Activated CD4-positive, alpha-beta T cell treated with anti-CD3 and anti-CD28 coated beads, Interleukin-2, amount 50 U/mL, for 16 hours (primary cell): ENCODE results near the gene PGA4.
"Not testable (repeated sequence)": the region's sequence is repeated elsewhere in the genome, so short reads cannot be mapped to it uniquely, and the experiment has no call there.

Experiments
- DNase-seq: peaks from one replicate; pipeline ENCODE4 v3.0.0-alpha.2; 2020

PGA4 gene

DNA sequence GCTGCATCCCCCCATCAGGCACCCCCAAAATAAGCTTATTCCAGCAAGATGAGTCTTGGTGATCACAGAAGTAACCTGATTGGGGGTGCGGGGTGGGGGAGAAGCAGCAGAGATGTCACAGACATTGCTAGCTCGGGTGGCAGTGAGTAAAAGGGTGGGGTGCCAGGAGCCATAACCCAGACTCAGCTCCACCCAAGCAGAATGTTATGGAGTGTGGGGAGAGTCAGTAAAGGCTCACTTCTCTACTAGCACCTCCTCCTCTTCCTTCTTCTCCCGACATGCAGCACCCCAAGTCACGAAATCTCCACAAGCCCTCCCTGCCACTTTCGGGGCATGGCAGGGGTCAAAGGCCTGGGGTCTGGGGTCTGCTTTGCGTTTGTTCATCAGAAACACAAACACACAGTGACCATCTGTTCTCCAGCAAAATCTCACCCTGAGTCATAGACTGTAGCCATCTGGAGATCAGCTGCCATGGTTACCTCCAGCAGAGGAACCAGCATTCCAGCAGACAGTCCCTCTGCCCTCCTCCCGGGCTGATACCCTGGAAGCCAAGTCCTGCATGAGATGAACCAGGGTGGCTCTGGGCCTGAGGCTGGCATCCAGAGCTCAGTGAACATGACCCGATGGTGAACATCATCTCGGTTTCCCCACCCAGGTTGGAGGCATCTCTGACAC lies 14.4 kb upstream of the PGA4 start:
- not testable (repeated sequence) for DNase-seq

DNA sequence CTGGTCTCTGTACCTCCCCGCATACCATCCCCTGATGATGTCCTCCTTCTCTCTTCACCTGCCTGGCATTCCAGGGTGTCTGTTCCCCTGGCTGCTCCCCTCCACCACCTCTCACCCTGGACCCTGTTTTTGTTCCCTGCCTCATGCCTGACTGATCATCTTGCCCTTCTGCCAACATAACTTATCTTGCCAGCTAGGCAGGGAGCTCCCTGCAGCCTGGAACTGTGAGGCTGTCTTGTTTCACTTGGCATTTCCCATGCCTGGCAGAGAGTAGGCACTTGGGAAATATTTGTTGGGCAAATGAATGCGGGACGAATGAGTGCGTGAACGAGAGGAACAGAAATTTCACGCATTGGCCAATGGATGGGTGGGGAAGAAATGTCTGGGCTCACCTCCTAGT lies 11.5 kb upstream of the PGA4 start:
- DNase-seq = not testable (repeated sequence)

DNA sequence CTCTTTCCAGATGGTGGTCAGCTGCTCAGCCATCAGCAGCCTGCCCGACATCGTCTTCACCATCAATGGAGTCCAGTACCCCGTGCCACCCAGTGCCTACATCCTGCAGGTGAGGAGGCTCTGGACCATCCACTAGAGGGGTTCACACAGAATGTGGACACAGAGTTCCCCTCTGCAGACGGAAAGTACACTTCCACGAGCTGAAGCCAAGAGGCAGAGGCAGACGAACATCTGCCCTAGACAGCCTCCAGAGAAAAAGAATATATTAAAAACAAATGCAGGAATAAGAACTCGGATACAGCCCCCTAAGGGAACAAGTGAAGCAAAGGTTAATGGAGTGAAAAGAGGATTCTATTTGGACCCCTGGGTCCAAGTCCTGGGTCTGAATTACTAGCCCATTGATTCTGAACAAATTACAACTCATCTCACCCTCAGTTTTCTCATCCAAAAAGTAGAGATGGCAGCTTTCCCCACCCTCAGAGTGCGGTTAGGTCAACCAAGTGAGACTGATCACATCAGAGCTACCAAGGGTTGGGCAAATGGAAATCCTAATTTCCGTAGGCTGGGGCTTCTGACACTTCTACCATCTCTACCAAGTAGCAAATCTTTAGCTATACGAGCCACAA lies 10.7 kb upstream of the PGA4 start:
- not testable (repeated sequence) for DNase-seq

DNA sequence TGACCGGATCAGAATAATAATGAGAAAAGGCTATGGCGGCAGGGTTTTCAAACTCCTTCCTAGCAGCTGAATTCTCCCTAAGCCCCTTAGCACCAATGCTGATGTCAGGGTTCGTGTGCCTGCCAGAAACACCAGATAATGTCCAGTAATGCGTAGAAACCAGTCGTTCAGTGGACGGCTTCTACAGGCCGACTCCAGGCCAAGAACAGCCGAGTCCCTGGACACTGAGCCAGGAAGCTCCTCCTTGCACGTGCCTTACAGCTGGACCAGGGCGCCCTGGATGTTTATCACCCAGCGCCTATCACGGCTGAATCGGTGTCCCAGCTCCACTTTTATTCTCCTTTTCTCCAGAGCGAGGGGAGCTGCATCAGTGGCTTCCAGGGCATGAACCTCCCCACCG lies 9.9 kb upstream of the PGA4 start:
- not testable (repeated sequence) for DNase-seq

DNA sequence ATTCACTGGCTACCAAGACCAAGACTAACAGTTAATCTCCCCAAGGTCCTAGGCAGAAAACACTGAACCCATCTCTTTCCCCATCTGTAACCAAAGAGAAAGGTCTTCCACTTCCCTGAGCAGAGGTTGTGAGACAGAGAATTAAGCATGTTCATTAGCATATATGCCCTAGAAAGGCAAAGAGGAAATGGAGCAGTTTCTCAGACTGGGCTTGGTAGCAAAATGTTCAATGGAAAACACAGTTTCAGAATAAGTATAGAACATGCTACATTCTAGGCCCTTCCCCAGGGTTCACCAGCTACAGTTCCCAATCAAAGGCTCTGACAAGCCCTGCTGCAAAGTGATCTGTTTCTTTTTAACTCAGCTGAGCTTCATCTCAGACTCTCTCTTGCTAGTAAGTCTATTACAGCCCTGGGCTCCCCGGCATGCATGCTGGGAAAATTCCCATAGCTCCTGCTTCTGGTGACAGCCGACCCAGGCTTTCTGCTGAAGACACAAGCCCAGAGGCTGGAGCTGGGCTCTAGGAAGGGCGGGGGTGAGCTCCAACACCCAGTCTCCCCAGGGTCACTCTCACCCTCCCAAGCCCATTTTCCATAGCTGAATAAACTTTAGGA lies 8.3 kb upstream of the PGA4 start:
- not testable (repeated sequence) for DNase-seq

DNA sequence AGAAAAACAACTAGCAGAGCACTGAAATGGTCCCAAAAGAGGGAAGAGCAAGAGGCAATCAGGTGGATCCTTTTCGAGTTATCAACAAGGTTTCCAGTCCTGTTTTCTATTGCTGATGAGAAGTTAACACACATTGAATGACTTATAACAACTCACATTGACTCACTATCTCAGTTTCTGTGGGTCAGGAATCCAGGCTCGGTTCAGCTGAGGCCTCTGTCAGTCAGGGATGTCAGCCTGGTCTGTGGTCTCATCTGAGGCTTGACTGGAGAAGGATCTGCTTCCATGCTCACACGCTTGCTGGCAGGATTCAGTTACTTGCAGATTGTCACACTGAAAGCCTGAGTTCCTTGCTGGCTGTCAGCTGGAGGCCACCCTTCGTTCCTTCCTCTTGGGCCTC lies 3.8 kb upstream of the PGA4 start:
- DNase-seq = not testable (repeated sequence)

DNA sequence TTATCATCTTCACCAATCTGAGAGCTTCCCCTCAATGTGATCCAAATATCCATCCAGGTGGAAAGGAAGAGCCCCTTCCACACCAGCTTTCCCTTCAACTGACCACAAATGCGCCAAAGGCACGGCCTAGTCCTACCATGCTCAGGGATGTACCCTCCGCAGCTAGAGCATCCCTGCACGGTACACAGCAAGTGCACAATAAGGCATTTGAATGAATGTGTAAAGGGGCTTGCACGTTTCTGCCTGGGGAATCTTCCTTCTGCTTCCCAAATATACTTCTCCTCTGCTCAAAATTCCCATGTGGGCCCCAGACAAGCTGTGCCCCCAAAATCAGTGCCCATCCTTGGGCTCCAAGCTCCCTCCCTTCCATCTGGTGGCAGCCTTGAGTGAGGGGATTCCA lies 3.1 kb upstream of the PGA4 start:
- not testable (repeated sequence) for DNase-seq

DNA sequence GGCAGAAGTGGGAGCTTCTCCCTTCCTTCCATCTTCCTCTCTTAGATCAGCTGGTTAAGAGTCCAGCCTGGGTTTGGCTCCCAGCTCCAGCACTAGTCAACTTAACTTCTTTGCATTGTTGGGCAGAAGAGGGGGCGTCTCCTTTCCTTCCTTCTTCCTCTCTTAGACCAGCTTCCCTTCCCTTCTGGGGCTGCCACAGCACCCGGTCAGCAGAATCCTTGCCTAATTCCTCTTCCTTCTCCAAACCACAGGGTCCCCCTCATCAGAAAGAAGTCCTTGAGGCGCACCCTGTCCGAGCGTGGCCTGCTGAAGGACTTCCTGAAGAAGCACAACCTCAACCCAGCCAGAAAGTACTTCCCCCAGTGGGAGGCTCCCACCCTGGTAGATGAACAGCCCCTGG lies 545 bp downstream of the PGA4 start:
- not testable (repeated sequence) for DNase-seq

DNA sequence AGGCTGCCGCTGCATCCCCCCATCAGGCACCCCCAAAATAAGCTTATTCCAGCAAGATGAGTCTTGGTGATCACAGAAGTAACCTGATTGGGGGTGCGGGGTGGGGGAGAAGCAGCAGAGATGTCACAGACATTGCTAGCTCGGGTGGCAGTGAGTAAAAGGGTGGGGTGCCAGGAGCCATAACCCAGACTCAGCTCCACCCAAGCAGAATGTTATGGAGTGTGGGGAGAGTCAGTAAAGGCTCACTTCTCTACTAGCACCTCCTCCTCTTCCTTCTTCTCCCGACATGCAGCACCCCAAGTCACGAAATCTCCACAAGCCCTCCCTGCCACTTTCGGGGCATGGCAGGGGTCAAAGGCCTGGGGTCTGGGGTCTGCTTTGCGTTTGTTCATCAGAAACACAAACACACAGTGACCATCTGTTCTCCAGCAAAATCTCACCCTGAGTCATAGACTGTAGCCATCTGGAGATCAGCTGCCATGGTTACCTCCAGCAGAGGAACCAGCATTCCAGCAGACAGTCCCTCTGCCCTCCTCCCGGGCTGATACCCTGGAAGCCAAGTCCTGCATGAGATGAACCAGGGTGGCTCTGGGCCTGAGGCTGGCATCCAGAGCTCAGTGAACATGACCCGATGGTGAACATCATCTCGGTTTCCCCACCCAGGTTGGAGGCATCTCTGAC lies 4.5 kb downstream of the PGA4 start:
- not testable (repeated sequence) for DNase-seq

DNA sequence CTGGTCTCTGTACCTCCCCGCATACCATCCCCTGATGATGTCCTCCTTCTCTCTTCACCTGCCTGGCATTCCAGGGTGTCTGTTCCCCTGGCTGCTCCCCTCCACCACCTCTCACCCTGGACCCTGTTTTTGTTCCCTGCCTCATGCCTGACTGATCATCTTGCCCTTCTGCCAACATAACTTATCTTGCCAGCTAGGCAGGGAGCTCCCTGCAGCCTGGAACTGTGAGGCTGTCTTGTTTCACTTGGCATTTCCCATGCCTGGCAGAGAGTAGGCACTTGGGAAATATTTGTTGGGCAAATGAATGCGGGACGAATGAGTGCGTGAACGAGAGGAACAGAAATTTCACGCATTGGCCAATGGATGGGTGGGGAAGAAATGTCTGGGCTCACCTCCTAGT lies 7.3 kb downstream of the PGA4 start:
- not testable (repeated sequence) for DNase-seq

DNA sequence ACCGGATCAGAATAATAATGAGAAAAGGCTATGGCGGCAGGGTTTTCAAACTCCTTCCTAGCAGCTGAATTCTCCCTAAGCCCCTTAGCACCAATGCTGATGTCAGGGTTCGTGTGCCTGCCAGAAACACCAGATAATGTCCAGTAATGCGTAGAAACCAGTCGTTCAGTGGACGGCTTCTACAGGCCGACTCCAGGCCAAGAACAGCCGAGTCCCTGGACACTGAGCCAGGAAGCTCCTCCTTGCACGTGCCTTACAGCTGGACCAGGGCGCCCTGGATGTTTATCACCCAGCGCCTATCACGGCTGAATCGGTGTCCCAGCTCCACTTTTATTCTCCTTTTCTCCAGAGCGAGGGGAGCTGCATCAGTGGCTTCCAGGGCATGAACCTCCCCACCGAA lies 8.9 kb downstream of the PGA4 start:
- not testable (repeated sequence) for DNase-seq

DNA sequence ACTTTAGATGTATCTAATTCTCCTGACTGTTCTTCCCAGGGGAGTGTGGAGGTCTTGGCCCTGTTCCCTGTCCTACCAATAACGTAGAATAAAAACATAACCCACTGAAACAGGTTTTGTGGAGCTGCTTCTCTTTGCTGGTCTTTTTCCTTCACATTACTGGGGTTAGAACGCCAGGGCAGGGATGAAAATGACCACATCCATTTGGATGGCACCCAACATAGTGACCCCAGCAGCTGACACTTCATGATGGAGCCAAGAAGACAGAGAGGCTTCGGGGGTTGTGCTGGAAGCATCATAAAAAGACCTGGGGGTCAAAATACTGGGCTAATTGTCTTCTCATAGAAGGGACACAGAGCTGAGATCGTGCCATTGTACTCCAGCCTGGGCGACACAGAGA lies 9.4 kb downstream of the PGA4 start:
- not testable (repeated sequence) for DNase-seq

DNA sequence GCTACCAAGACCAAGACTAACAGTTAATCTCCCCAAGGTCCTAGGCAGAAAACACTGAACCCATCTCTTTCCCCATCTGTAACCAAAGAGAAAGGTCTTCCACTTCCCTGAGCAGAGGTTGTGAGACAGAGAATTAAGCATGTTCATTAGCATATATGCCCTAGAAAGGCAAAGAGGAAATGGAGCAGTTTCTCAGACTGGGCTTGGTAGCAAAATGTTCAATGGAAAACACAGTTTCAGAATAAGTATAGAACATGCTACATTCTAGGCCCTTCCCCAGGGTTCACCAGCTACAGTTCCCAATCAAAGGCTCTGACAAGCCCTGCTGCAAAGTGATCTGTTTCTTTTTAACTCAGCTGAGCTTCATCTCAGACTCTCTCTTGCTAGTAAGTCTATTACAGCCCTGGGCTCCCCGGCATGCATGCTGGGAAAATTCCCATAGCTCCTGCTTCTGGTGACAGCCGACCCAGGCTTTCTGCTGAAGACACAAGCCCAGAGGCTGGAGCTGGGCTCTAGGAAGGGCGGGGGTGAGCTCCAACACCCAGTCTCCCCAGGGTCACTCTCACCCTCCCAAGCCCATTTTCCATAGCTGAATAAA lies 10.5 kb downstream of the PGA4 start:
- not testable (repeated sequence) for DNase-seq

DNA sequence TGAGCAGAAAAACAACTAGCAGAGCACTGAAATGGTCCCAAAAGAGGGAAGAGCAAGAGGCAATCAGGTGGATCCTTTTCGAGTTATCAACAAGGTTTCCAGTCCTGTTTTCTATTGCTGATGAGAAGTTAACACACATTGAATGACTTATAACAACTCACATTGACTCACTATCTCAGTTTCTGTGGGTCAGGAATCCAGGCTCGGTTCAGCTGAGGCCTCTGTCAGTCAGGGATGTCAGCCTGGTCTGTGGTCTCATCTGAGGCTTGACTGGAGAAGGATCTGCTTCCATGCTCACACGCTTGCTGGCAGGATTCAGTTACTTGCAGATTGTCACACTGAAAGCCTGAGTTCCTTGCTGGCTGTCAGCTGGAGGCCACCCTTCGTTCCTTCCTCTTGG lies 15.0 kb downstream of the PGA4 start:
- not testable (repeated sequence) for DNase-seq

DNA sequence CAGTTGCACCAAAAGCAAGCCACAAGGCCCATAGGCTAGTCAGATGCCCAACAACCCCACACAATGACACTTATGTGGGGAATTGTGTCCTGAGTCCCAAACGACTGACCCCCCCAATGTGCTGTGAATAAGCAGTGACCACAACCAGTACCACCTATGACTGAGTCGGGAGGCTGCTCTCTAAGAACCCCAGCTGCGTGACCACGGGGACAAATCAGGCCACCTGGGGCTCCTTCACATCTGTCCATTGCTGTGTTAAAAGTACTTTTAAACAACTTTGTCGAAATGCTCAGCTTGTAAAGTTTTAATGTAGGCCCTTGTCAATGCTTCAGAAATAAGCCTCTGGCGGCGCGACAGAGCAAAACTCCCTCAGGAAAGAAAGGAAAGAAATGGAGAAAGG lies 18.1 kb downstream of the PGA4 start:
- not testable (repeated sequence) for DNase-seq

DNA sequence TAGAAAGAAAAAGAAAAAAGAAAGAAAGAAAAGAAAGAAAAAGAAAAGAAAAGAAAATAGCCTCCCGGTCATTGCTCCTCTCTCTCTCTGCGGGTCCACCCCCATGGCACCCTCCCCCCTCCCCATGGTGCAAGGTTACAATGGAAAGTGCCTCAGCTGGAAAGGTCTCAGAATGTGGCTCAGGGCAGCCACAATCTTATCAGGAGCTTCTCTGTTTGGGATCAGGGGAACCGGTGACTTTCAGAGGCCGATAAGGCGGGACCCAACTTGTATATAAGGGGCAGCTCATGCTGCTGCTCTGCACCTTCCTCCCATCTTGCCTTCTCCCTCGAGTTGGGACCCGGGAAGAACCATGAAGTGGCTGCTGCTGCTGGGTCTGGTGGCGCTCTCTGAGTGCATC lies 18.7 kb downstream of the PGA4 start, which contains the start of gene PGA5:
Gene PGA5, plus strand, starts transcription at position 301 of the 400 bp plus-strand sequence. Its CDS starts 52 bp downstream, at position 353.
- DNase-seq = not testable (repeated sequence)

DNA sequence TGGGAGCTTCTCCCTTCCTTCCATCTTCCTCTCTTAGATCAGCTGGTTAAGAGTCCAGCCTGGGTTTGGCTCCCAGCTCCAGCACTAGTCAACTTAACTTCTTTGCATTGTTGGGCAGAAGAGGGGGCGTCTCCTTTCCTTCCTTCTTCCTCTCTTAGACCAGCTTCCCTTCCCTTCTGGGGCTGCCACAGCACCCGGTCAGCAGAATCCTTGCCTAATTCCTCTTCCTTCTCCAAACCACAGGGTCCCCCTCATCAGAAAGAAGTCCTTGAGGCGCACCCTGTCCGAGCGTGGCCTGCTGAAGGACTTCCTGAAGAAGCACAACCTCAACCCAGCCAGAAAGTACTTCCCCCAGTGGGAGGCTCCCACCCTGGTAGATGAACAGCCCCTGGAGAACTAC lies 19.4 kb downstream of the PGA4 start:
- DNase-seq = not testable (repeated sequence)

DNA sequence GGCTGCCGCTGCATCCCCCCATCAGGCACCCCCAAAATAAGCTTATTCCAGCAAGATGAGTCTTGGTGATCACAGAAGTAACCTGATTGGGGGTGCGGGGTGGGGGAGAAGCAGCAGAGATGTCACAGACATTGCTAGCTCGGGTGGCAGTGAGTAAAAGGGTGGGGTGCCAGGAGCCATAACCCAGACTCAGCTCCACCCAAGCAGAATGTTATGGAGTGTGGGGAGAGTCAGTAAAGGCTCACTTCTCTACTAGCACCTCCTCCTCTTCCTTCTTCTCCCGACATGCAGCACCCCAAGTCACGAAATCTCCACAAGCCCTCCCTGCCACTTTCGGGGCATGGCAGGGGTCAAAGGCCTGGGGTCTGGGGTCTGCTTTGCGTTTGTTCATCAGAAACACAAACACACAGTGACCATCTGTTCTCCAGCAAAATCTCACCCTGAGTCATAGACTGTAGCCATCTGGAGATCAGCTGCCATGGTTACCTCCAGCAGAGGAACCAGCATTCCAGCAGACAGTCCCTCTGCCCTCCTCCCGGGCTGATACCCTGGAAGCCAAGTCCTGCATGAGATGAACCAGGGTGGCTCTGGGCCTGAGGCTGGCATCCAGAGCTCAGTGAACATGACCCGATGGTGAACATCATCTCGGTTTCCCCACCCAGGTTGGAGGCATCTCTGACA lies 23.3 kb downstream of the PGA4 start:
- DNase-seq = not testable (repeated sequence)

DNA sequence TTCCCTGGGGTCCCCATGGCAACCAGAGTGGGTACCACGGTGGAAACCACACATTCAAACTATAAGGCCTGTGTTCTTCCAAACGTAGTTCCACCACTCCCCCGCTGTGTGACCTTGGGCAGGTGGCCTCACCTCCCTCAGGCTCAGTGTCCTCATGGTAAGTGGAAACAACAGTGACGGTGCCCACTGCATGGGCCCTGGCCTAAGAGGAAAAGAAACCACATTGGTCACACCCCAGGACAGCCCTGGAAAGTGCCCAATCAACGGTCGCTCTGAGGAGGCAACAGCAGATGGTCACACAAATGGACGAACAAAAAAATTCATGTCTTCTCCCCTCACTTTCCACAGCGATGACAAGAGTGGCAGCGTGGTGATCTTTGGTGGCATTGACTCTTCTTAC lies 25.9 kb downstream of the PGA4 start:
- DNase-seq = not testable (repeated sequence)

DNA sequence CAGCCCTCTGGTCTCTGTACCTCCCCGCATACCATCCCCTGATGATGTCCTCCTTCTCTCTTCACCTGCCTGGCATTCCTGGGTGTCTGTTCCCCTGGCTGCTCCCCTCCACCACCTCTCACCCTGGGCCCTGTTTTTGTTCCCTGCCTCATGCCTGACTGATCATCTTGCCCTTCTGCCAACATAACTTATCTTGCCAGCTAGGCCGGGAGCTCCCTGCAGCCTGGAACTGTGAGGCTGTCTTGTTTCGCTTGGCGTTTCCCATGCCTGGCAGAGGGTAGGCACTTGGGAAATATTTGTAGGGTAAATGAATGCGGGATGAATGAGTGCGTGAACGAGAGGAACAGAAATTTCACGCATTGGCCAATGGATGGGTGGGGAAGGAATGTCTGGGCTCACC lies 27.1 kb downstream of the PGA4 start:
- not testable (repeated sequence) for DNase-seq

DNA sequence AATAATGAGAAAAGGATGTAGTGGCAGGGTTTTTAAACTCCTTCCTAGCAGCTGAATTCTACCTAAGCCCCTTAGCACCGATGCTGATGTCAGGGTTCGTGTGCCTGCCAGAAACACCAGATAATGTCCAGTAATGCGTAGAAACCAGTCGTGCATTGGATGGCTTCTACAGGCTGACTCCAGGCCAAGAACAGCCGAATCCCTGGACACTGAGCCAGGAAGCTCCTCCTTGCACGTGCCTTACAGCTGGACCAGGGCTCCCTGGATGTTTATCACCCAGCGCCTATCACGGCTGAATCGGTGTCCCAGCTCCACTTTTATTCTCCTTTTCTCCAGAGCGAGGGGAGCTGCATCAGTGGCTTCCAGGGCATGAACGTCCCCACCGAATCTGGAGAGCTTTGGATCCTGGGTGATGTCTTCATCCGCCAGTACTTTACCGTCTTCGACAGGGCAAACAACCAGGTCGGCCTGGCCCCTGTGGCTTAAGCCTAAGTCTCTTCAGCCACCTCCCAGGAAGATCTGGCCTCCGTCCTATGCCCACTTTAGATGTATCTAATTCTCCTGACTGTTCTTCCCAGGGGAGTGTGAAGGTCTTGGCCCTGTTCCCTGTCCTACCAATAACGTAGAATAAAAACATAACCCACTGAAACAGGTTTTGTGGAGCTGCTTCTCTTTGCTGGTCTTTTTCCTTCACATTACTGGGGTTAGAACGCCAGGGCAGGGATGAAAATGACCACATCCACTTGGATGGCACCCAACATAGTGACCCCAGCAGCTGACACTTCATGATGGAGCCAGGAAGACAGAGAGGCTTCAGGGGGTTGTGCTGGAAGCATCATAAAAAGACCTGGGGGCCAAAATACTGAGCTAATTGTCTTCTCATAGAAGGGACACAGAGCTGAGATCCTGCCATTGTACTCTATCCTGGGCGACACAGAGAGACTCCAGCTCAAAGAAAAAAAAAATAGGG lies 28.9 kb downstream of the PGA4 start:
- DNase-seq = not testable (repeated sequence)
